Measurements from ENCODE around the gene PCLO. TPM values are rescaled to one million over a fixed set of nuclear protein-coding genes. Genes with fewer than 3 reads are reported as not detected.

The PCLO gene
- polyA plus RNA-seq, 3 donors, result not detected

GRCh38 chr7:82965088-82966036, 197.3 kb downstream of the PCLO start:
- no peaks in the 10 kb centered on the region for H4K20me1 ChIP-seq (ENCODE audit: insufficient read depth, low read length)
- no peak overlapping the region for H3K27ac ChIP-seq (ENCODE audit: low read depth in 1 of 2, low read length in 2 of 2)
- H3K27me3 ChIP-seq (ENCODE audit: control insufficient read depth in 2 of 2, insufficient read depth in 2 of 2, low read length in 2 of 2), result no peaks in the 10 kb centered on the region
- H3K4me2 ChIP-seq (replicated peaks; ENCODE audit: extremely low read depth, low read length, poor library complexity, severe bottlenecking), result no peak overlapping the region
- Mint-ChIP-seq H3K27me3 (ENCODE audit: low read depth in 3 of 3) (no peaks in the 10 kb centered on the region), H3K36me3 (no peaks in the 10 kb centered on the region), H3K4me3 (no peak overlapping the region), H3K9me3 (peaks cover 0 to 6% (median 2%) of the 10 kb centered on the region in 7 donors), H3K4me1 (no peaks in the 10 kb centered on the region), H3K27ac (no peak overlapping the region)
- no peak overlapping the region for H2AFZ ChIP-seq (ENCODE audit: insufficient read depth, low read depth, low read length, poor library complexity, severe bottlenecking)
- H3K9ac ChIP-seq (ENCODE audit: insufficient read depth, low read length, poor library complexity, severe bottlenecking), result no peak overlapping the region
- DNase-seq, result no peak
- TF ChIP-seq CTCF (IDR thresholded peaks at IDR 0.05), result no peak
- WGBS (ENCODE audit: insufficient coverage), result no CpG with 5 or more reads among the region's 2 CpGs
- H3K9me3 ChIP-seq (replicated peaks in 1 of 2; ENCODE audit: control insufficient read depth in 1 of 2, insufficient read depth in 1 of 2, low read length in 2 of 2), result peaks cover 0 to 3% of the 10 kb centered on the region in 2 donors
- H3K4me3 ChIP-seq (replicated peaks in 1 of 3; ENCODE audit: low read depth in 2 of 3, low read length in 3 of 3), result no peak overlapping the region
- no peaks in the 10 kb centered on the region for H3K4me1 ChIP-seq (ENCODE audit: control insufficient read depth in 1 of 2, insufficient read depth in 2 of 2, low read length in 2 of 2)
- intact Hi-C loops (cut with micrococcal nuclease), result no loop called here
- no peaks in the 10 kb centered on the region for H3K36me3 ChIP-seq (replicated peaks in 1 of 2; ENCODE audit: control insufficient read depth in 1 of 2, insufficient read depth in 2 of 2, low read length in 2 of 2)
- no peaks in the 10 kb centered on the region for H3K79me2 ChIP-seq (ENCODE audit: insufficient read depth, low read length)

GRCh38 chr7:82964150-82964882, 198.4 kb downstream of the PCLO start:
- no peaks in the 10 kb centered on the region for H3K36me3 ChIP-seq (replicated peaks in 1 of 2; ENCODE audit: control insufficient read depth in 1 of 2, insufficient read depth in 2 of 2, low read length in 2 of 2)
- no peaks in the 10 kb centered on the region for H4K20me1 ChIP-seq (ENCODE audit: insufficient read depth, low read length)
- no peaks in the 10 kb centered on the region for H3K4me1 ChIP-seq (ENCODE audit: control insufficient read depth in 1 of 2, insufficient read depth in 2 of 2, low read length in 2 of 2)
- no peak overlapping the region for H3K4me2 ChIP-seq (replicated peaks; ENCODE audit: extremely low read depth, low read length, poor library complexity, severe bottlenecking)
- Mint-ChIP-seq H3K9me3 (peaks cover 0 to 9% (median 0%) of the 10 kb centered on the region in 7 donors), H3K36me3 (no peaks in the 10 kb centered on the region), H3K4me1 (no peaks in the 10 kb centered on the region), H3K27me3 (ENCODE audit: low read depth in 3 of 3) (no peaks in the 10 kb centered on the region), H3K27ac (no peak overlapping the region), H3K4me3 (no peak overlapping the region)
- no peaks in the 10 kb centered on the region for H3K27me3 ChIP-seq (ENCODE audit: control insufficient read depth in 2 of 2, insufficient read depth in 2 of 2, low read length in 2 of 2)
- H3K9ac ChIP-seq (ENCODE audit: insufficient read depth, low read length, poor library complexity, severe bottlenecking), result no peak overlapping the region
- peaks cover 0 to 3% of the 10 kb centered on the region in 2 donors for H3K9me3 ChIP-seq (replicated peaks in 1 of 2; ENCODE audit: control insufficient read depth in 1 of 2, insufficient read depth in 1 of 2, low read length in 2 of 2)
- no peak for TF ChIP-seq CTCF (IDR thresholded peaks at IDR 0.05)
- H3K79me2 ChIP-seq (ENCODE audit: insufficient read depth, low read length), result no peaks in the 10 kb centered on the region
- no peak overlapping the region for H3K4me3 ChIP-seq (replicated peaks in 1 of 3; ENCODE audit: low read depth in 2 of 3, low read length in 3 of 3)
- WGBS (ENCODE audit: insufficient coverage), result no CpG with 5 or more reads among the region's 1 CpG
- intact Hi-C loops (cut with micrococcal nuclease), result no loop called here
- no peak overlapping the region for H2AFZ ChIP-seq (ENCODE audit: insufficient read depth, low read depth, low read length, poor library complexity, severe bottlenecking)
- DNase-seq, result no peak
- H3K27ac ChIP-seq (ENCODE audit: low read depth in 1 of 2, low read length in 2 of 2), result no peak overlapping the region
